Lower lobe of right lung (tissue), 2 donors: Measurements from ENCODE around the gene SELENOS. TPM values are rescaled to one million over a fixed set of nuclear protein-coding genes. Genes with fewer than 3 reads are reported as not detected.
A peak's percentile ranks its signal among the peaks of the same experiment; 100 is the strongest.

Experiments
- ATAC-seq, 2 donors: fragments of 200-7000 bp; cut with Tn5 transposase; one replicate each; pipeline ENCODE4 v1.9.1; 2020 to 2022; ENCODE audit warnings: mild to moderate bottlenecking in 2 of 2, moderate library complexity in 2 of 2
- DNase-seq: peaks from one replicate; pipeline ENCODE4 v3.0.0-alpha.2; 2020
- H3K27ac ChIP-seq: fragments of 200-600 bp; one replicate; pipeline ENCODE4 v1.8.0; 2022
- H3K27me3 ChIP-seq: fragments of 200-600 bp; one replicate; pipeline ENCODE4 v1.8.0; 2022; ENCODE audit warnings: low read depth
- H3K36me3 ChIP-seq: fragments of 200-600 bp; one replicate; pipeline ENCODE4 v1.8.0; 2022; ENCODE audit warnings: mild to moderate bottlenecking
- H3K4me1 ChIP-seq: fragments of 200-600 bp; one replicate; pipeline ENCODE4 v1.8.0; 2022
- H3K4me3 ChIP-seq: fragments of 200-600 bp; one replicate; pipeline ENCODE4 v1.8.0; 2022; ENCODE audit warnings: mild to moderate bottlenecking
- H3K9me3 ChIP-seq: fragments of 200-600 bp; one replicate; pipeline ENCODE4 v1.8.0; 2022
- CTCF ChIP-seq: fragments of 200-600 bp; IDR thresholded peaks from one replicate; pipeline ENCODE4 v1.8.0; 2022; ENCODE audit warnings: antibody characterized with exemption, mild to moderate bottlenecking
- intact Hi-C: fragments of 100-400 bp; cut with DNase I; formaldehyde crosslinking; loops from one replicate; pipeline ENCODE4 v1.11.0; 2022
- total RNA-seq: library from RNA; stranded (reverse); fragmentation: NEBNext Ultra II Directional; extraction: Animal tissue kit (Norgen Biotek cat#: 25700); gene quantifications from one replicate; pipeline ENCODE4 v1.2.1, GENCODE V29; 2021
- donor health status: DM: no; HTN: yes; CAD: no; lungs with severe emphysema.

The SELENOS gene
- total RNA-seq, 1 donor from 2014 or later: 64.5 TPM

DNA sequence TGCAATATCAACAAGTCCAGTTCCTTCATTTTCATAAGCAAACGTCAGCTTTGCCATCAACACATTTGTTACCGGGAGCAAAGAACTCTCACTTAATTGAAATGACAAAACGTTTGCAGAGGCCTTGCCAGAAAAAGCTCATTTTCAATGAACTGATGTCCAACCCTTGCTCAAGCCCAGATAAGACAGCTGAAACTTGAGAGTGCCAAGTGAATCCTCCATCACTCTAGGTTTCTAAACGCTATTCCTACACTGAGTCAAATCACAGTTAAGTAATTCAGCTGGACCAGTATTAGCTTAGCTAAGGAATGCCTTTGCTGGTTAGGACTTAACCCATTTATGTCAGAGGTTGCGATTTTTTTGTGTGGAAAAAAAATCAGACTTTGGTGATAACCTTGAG lies 36.9 kb downstream of the SELENOS start:
- Histone ChIP-seq H3K27me3 (no peaks in the 10 kb centered on the region), H3K4me1 (peaks cover 80% of the 10 kb centered on the region), H3K4me3 (no peak overlapping the region), H3K27ac (no peak overlapping the region), H3K36me3 (no peaks in the 10 kb centered on the region), H3K9me3 (no peaks in the 10 kb centered on the region)
- ATAC-seq: peak; percentile 30 to 53
- no peak for DNase-seq
- intact Hi-C loops: no loop called here
- no peak for TF ChIP-seq CTCF

DNA sequence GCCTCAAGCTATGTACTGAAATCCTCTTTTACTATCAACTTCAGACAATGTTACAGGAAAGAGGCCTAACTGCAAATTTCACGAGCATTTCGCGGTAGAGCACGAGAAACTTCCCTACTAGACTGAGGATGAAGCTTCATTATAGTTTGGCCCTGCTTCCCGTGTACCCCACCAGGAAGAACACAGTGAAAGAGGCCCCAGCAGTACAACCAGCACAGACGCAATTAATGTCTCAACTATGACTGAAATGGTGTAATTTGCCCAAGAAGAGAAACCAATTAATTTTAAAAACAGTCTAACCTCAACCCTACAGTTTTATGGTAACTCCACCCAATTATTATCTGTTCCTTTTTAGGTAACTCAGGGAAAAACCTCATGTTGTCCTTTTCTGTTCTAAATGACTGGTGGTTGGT lies 37.6 kb downstream of the SELENOS start:
- no peaks in the 10 kb centered on the region for H3K27me3 ChIP-seq
- H3K36me3 ChIP-seq: peaks cover 6% of the 10 kb centered on the region
- H3K4me1 ChIP-seq: peaks cover 74% of the 10 kb centered on the region
- ATAC-seq (no peak), DNase-seq (no peak)
- TF ChIP-seq CTCF: no peak
- peak overlapping the region; percentile 39 for H3K27ac ChIP-seq
- H3K4me3 ChIP-seq: no peak overlapping the region
- intact Hi-C loops: no loop called here
- no peaks in the 10 kb centered on the region for H3K9me3 ChIP-seq

- peaks cover 62% of the 10 kb centered on the region for H3K4me1 ChIP-seq
- TF ChIP-seq CTCF: no peak
- H3K4me3 ChIP-seq: no peak overlapping the region
- H3K9me3 ChIP-seq: no peaks in the 10 kb centered on the region
- ATAC-seq: peak in 1 of 2 donors; percentile 30
- peaks cover 21% of the 10 kb centered on the region for H3K36me3 ChIP-seq
- H3K27ac ChIP-seq: no peak overlapping the region
- intact Hi-C loops: no loop called here
- H3K27me3 ChIP-seq: no peaks in the 10 kb centered on the region
- DNase-seq: no peak
Measured at GRCh38 chr15:101237251-101237650, 40.0 kb downstream of the SELENOS start.

DNA sequence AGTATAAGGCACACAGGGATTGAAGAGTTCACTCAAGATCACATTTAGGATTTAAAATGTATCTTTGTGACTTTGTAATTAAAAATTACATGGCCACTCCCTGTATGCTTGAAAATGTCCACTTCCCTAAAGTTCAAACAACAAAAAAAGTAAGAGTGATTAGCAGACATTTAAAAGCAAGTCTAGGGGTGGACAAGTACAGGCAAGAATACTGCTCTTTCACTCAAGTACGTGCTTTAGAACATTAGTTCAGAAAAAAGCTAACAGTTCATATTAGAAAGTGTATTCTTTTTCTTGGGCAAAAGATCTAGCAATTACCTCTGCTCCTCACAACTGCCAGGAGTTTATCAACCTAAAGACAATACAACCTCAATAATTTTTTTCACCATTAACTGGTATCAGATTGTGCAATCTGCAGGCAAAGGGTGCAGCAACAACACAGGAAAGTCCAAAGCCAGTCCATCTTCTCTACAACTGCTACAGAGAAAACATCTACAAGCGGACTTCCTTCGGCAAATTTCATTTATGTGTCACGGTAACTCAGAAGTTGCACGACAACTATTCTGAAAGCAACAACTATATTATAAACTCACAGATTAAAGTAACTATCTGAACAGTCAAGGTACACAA lies 43.5 kb downstream of the SELENOS start:
- H3K27me3 ChIP-seq: no peaks in the 10 kb centered on the region
- ATAC-seq (no peak), DNase-seq (no peak)
- H3K36me3 ChIP-seq: peaks cover 26% of the 10 kb centered on the region
- intact Hi-C loops: no loop called here
- TF ChIP-seq CTCF: no peak
- H3K4me3 ChIP-seq: no peak overlapping the region
- peaks cover under 1% of the 10 kb centered on the region for H3K9me3 ChIP-seq
- H3K27ac ChIP-seq: no peak overlapping the region
- peaks cover 31% of the 10 kb centered on the region for H3K4me1 ChIP-seq

- H3K36me3 ChIP-seq: peaks cover 26% of the 10 kb centered on the region
- DNase-seq (no peak), ATAC-seq (peak in 1 of 2 donors; percentile 32)
- no peak overlapping the region for H3K27ac ChIP-seq
- peaks cover 21% of the 10 kb centered on the region for H3K4me1 ChIP-seq
- peaks cover 11% of the 10 kb centered on the region for H3K9me3 ChIP-seq
- no peaks in the 10 kb centered on the region for H3K27me3 ChIP-seq
- intact Hi-C loops: no loop called here
- H3K4me3 ChIP-seq: no peak overlapping the region
- no peak for TF ChIP-seq CTCF
Measured at GRCh38 chr15:101232677-101233076, 44.6 kb downstream of the SELENOS start.
